Renal cortical epithelial cell (primary cell): Measurements from ENCODE around the gene DAB2IP. TPM values are rescaled to one million over a fixed set of nuclear protein-coding genes. Genes with fewer than 3 reads are reported as not detected.
"Not testable (repeated sequence)": the region's sequence is repeated elsewhere in the genome, so short reads cannot be mapped to it uniquely, and the experiment has no call there.

Experiments used
- DNase-seq: peaks from one replicate; pipeline ENCODE4 v3.0.0-alpha.2; 2011; ENCODE audit warnings: low read depth
- total RNA-seq: library from RNA; depleted of rRNA; stranded (reverse); fragments of >200 nt; gene quantifications from 2 replicates; pipeline ENCODE4 v1.2.3, GENCODE V29; 2014

The DAB2IP gene
- total RNA-seq, 1 donor from 2014 or later, result 37.5 TPM

DNA sequence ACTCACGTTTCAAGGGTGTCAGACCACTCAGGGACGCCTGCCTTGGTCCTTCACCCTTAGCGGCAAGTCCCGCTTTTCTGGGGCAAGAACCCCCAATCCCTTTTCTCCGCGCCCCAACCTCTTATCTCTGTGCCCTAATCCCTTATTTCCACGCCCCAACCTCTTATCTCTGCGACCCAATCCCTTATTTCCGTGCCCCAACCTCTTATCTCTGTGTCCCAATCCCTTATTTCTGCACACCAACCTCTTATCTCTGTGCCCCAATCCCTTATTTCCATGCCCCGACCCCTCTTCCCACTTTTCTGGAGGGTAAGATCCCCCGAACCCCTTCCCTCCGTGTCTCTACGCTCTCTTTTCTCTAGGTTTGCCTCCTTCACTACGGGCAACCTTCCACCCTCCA, 139.4 kb downstream of the DAB2IP start:
- no peak for DNase-seq

GRCh38 chr9:121792476-121792875, 141.0 kb downstream of the DAB2IP start:
- not testable (repeated sequence) for DNase-seq

- not testable (repeated sequence) for DNase-seq
These were observed 142.9 kb downstream of the DAB2IP start for GRCh38 chr9:121794334-121794733.

DNA sequence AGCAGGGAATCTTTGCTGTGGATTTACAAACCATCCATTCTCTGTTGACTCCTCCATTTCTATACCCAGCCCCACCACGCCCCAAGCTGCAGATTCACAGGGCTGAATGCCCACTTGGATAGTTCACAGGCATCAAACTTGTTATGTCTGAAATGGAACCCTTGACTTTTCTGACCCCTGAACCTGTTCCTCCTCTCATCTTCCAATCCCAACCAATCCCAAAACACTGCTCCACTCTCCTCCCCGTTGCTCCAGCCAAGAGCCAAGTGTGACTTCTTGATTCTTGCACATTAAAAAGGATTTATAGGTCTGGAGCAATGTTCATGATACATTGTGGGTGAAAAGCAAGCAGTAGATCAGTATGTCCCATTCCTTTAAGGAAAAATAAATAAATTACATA, 145.6 kb downstream of the DAB2IP start:
- DNase-seq, result no peak

DNA sequence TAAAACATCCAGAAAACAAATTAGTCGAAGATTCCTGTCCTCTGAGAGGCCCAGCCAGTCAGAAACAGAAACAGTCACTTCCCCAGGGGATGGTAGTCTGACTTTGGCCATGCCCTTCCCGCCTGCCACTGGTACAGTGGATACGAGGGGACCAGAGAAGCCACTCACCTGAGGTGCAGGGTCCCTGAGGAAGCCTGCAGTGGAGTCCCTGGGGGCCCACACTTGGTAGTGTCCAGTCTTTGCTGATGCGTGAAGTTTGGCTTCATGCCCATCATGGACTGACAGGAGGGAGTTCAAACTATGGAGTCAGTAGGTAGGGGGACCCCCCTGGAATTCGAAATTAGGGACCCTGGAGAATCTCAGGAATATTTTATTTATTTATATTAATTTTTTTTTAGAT, 147.5 kb downstream of the DAB2IP start:
- DNase-seq, result no peak

DNA sequence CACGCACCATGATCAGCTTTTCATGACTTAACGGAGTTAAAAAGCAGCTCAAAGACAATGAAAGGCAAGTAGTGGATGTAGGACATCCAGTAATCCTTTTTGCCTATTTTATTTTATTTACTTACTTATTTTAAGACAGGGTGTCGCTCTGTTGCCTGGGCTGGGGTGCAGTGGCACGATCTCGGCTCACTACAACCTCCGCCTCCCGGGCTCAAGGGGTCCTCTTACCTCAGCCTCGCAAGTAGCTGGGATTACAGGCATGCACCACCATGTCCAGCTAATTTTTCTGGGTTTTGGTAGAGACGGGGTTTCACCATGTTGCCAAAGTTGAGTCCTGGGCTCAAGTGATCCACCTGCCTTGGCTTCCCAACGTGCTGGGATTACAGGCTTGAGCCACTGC, 148.9 kb downstream of the DAB2IP start:
- no peak for DNase-seq

- no peak for DNase-seq
These were observed 150.1 kb downstream of the DAB2IP start for GRCh38 chr9:121801579-121801978.

DNA sequence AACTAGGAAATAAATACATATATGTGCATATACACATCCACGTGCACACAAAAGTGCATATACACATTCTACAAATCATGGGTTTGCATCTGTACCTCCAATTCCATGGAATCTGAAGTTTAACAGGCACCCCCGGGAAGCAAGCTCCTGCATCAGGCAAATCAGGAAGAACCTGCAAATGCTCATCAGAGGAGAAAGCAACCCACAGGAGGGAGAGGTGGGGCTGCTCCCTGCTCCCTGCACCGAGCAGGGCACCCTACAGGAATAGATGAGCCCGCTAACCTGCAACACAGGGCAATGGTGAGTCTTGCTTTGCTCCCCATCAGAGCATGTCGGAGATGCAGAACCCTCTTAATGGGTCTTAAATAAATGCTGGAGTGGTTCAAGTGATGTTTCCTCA, 151.3 kb downstream of the DAB2IP start:
- DNase-seq, result no peak

DNA sequence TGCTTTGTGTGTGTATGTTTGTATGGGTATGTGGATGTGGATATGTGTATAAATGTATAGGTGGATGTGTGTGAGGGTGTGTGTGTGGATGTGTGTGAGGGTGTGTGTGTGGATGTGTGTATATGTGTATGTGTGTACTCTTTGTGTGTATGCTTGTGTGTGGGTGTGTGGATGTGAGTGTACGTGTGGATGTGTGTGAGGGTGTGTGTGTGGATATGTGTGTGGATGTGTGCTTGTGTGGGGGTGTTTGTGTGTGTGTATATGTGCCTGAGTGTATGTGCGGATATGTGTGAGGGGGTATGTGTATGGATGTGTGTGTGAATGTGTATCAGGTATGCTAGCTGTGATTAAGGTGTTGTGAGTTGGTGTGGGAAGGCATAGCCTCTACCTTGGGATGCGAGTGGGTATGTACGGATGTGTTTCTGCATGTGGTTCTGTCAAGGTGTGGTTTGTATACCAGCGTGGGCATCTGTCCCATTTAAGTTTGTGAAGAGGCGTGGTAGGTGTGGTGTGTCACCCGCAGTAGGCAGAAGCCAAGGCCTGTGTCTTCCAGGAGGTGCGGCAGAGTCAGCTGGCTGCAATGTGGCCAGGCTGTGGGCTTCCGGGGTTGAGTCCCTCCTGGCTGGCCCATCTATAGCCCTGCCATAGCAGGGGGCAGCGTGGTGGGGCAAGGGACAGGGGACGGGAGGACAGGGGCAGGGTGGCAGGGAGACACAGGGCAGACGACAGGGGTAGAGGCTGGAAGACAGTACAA, 155.8 kb downstream of the DAB2IP start:
- DNase-seq, result no peak

- DNase-seq, result no peak
These were observed 156.4 kb downstream of the DAB2IP start for GRCh38 chr9:121807823-121808278.

- DNase-seq, result no peak
These were observed 157.3 kb downstream of the DAB2IP start for GRCh38 chr9:121808781-121809180.

DNA sequence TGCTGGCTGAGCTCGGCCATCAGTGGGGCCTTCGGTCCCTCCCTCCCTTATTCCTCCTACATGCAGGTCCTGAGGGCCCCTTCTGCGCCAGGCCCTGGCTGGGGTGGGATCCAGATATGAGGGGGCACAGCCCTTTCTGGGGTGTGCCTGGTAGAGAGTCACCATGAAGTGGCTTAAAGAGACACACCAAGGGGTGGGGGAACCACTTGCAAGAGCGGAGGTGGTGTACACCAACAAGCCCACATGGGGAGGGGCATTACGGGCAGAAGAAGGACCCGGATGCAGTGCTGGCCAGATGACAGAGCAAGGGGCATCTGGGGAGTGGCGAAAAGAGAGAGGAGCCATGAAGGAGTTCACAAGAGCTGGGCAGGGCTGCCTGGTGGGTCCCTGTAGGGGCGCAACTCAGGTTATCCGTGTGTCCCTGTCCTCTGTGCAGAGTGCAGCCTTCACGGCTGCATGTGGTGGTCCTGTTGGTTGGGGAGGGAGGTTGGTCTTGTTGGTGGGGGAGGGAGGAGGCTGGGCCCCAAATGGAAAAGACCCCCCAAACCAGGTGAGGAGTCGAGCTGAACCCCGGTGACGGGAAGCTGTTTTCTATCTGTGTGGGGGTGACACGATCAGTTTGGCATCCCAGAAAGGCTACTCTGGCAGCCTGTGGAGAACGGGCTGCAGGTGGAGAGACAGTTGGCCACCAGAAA, 158.1 kb downstream of the DAB2IP start:
- no peak for DNase-seq

- DNase-seq, result no peak
These were observed 159.1 kb downstream of the DAB2IP start for GRCh38 chr9:121810489-121810888.

- DNase-seq, result no peak
These were observed 159.7 kb downstream of the DAB2IP start for GRCh38 chr9:121811140-121811539.

DNA sequence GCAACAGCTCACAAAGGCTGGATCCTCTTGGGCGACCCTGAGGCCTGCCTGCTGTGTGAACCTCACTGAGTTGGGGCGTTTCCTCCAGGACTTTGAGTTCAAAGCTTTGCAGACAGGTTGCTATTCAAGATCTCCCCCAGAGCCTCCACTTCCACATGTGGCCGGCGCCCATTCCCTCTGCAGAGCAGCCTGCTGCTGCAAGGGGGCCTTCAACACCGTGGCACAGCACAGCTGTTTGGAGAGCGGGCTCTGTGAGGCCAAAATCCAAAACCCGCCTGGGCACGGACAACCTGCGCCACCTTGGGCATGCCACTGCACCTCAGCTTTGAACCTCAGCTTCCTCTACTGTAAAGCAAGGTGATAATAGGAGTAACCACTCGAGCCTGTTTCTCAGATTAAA, 160.3 kb downstream of the DAB2IP start:
- no peak for DNase-seq

DNA sequence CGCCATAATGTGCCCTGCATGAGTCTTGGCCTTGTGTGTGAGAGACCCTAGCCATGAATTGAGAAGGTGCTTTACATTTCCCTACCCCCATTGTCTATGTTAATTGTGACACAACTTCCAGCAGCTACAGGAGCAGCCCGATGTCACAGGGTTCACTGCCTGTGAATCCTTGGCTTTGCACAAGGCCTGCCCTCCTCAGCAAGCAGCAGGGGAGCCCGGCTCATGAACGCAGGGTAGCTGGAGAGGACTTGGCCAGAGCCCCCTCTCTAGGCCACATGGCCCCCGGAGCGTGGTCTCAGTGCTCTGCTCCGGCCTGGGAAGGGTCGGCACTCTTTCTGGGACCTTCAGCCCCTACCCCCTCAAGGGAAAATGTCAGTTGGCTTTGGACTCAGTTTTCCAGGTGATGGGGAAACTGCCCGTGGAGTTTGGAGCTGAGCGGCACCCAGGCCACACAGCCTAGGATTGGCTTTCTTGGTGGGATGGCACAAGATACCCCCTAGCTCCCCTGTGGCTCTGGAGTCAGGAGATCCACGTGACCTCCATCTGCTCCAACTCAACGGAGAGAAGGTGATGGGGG, 160.8 kb downstream of the DAB2IP start:
- no peak for DNase-seq

- no peak for DNase-seq
These were observed 162.2 kb downstream of the DAB2IP start for GRCh38 chr9:121813519-121814210.

GRCh38 chr9:121814594-121814993, 163.2 kb downstream of the DAB2IP start:
- DNase-seq, result no peak

- no peak for DNase-seq
These were observed 163.7 kb downstream of the DAB2IP start for GRCh38 chr9:121815084-121815483.

DNA sequence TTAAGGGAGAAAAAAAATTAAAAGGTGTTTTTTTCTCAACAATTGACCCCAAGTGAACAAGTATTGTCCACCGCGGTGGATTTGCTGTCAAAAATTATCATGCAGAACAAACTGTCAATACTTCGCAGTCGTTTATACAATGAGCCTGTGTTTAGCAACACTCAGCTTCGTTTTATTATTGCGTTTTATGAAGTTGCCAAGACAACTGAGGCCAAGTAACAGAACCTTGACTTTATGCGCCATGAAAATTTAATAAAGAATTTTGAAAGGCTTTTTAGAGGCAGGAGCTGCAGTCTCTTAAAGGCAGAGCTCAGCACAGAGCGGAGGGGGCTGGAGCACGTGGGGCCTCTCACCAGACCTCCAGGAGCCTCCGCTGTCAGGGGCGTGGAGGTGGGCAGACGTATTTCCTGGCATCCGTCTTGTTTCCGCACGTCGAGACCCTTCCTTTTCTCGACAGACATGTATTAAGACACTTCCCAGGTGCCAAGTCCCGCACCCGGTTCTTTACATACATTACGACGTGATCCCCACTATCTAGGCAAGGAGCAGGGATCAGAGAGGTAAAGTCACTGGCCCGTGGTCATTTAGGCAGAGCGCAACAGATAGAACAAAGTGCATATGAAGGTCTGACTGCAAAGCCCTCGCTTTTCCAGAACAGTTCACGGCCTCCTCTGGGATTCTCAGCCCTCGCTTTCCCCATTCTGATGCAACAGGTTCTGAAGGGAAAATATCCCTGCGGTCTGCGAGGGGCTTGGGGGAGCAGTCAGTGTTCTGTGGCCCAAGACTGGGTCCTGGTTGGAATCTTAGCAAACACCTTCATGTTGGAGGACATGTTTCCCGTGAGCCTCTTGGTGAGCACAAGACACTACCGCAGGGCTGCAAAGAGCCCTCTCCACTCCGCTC, 164.4 kb downstream of the DAB2IP start:
- no peak for DNase-seq

- no peak for DNase-seq
These were observed 165.0 kb downstream of the DAB2IP start for GRCh38 chr9:121816449-121816817.
